PFSK-1 (cell line): ENCODE results near the gene ELF2.

ENCODE experiments used
- FOXP2 ChIP-seq: optimal IDR thresholded peaks from 2 replicates; pipeline ENCODE3; 2011; ENCODE audit warnings: borderline replicate concordance, control low read depth, inconsistent platforms; ENCODE audit not compliant: insufficient read depth; ENCODE audit errors: extremely low read length, extremely low read depth
- POLR2AphosphoS5 ChIP-seq: IDR thresholded peaks from 2 replicates; pipeline ENCODE4 v1.6.1; 2012; ENCODE audit warnings: low read depth, mild to moderate bottlenecking, control low read depth, low read length, moderate library complexity
- REST ChIP-seq, 2 experiments: IDR thresholded peaks; 2 replicates each; pipeline versions ENCODE4 v1.6.1 to v1.8.0; 2011 to 2012; ENCODE audit warnings: low read depth in 2 of 2, low read length in 2 of 2, control low read depth in 1 of 2, inconsistent platforms in 1 of 2, mild to moderate bottlenecking in 1 of 2, moderate library complexity in 1 of 2; ENCODE audit not compliant: insufficient read depth in 1 of 2
- SIN3A ChIP-seq: IDR thresholded peaks from 2 replicates; pipeline ENCODE4 v1.6.1; 2012; ENCODE audit warnings: mild to moderate bottlenecking, low read length, moderate library complexity, borderline replicate concordance; ENCODE audit not compliant: insufficient read depth
- TAF1 ChIP-seq: IDR thresholded peaks from 2 replicates; pipeline ENCODE4 v1.6.1; 2012; ENCODE audit warnings: low read length, control low read depth, borderline replicate concordance; ENCODE audit not compliant: insufficient read depth

ELF2 gene

DNA sequence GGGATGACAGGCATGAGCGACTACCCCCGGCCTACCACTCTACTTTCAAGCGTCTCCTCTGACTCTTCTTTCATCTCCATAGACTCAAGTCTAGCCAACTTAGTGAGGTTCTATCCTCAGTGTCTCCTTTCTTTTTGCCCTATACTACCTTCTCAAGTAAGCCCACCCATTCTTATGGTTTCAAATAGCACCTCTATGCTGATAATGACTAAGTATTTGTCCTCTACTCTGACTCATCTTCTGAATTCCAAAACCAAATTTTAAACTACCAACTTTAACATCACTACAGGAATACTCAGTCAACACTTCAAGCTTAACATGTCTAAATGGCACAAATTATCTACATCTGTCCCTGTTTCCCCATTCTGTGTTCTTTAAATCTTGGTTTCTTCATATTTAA, 47.8 kb downstream of the ELF2 start:
- no peak for TF ChIP-seq TAF1
- no peak for TF ChIP-seq REST (IDR thresholded peaks at IDR 0.05; ENCODE audit: insufficient read depth in 1 of 2, low read depth in 2 of 2, low read length in 2 of 2)
- TF ChIP-seq SIN3A: no peak
- no peak for TF ChIP-seq FOXP2
- TF ChIP-seq POLR2AphosphoS5: no peak

- TF ChIP-seq FOXP2 (no peak), REST (IDR thresholded peaks at IDR 0.05; ENCODE audit: insufficient read depth in 1 of 2, low read depth in 2 of 2, low read length in 2 of 2) (no peak), POLR2AphosphoS5 (no peak), SIN3A (no peak), TAF1 (no peak)
Observed at GRCh38 chr4:139126898-139127297, 50.1 kb downstream of the ELF2 start.

DNA sequence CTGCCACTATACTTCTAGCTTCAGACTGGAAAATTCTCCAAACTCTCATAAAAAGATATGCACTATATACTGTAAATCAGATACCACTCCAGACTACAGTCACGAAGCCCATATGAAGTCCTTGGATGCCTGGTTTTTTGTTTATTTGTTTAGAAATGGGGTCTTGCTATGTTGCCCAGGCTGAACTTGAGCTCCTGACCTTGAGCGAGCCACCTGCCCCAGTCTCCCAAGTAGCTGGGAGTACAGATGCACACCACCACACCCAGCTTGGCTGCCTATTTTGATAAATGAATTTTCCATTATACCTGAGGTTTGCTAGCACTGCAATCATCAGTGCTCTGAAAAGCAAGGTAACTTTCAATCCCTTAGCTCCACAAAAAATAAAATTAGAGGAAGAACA, 53.1 kb downstream of the ELF2 start:
- TF ChIP-seq POLR2AphosphoS5 (no peak), TAF1 (no peak), REST (IDR thresholded peaks at IDR 0.05; ENCODE audit: insufficient read depth in 1 of 2, low read depth in 2 of 2, low read length in 2 of 2) (no peak), SIN3A (no peak), FOXP2 (no peak)

GRCh38 chr4:139118365-139118764, 58.7 kb downstream of the ELF2 start:
- TF ChIP-seq TAF1 (no peak), FOXP2 (no peak), REST (IDR thresholded peaks at IDR 0.05; ENCODE audit: insufficient read depth in 1 of 2, low read depth in 2 of 2, low read length in 2 of 2) (no peak), SIN3A (no peak), POLR2AphosphoS5 (no peak)

GRCh38 chr4:139115226-139115625, 61.8 kb downstream of the ELF2 start:
- no peak for TF ChIP-seq REST (IDR thresholded peaks at IDR 0.05; ENCODE audit: insufficient read depth in 1 of 2, low read depth in 2 of 2, low read length in 2 of 2)
- no peak for TF ChIP-seq TAF1
- TF ChIP-seq POLR2AphosphoS5: no peak
- TF ChIP-seq FOXP2: no peak
- no peak for TF ChIP-seq SIN3A
